22Rv1 (cell line): Measurements from ENCODE around the gene IRAK2.
"Not testable (repeated sequence)": the region's sequence is repeated elsewhere in the genome, so short reads cannot be mapped to it uniquely, and the experiment has no call there.

ENCODE experiments used
- H3K27ac ChIP-seq: fragments of 450-650 bp; 2 replicates; pipeline ENCODE4 v1.5.1; 2017
- ZFX ChIP-seq: fragments of 450-650 bp; IDR thresholded peaks from 2 replicates; pipeline ENCODE4 v1.6.1; 2017; ENCODE audit warnings: antibody characterized with exemption, borderline replicate concordance
- TF ChIP-seq, protein P1 (sequence below): fragments of 450-650 bp; IDR thresholded peaks from 2 replicates; pipeline ENCODE4 v1.5.1; 2017; ENCODE audit warnings: mild to moderate bottlenecking

The IRAK2 gene

DNA sequence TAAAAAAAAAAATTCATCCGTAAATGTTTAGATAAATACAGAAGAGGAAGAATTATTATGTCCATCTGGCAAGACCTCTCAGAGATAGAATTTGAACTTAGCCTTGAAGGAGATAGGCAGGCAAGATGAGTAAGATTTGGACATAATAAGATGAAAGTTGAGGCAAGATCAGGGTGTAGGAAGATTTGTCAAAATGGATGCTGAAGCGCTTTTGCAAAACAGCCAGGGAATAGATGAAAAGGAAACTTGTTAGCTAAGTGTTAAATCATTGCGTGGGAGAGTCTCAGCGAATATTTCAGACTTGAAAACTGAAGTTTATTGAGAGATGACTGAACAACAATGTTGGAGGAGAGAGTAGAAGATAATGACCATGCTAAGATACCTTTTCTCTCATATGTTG lies 42.0 kb upstream of the IRAK2 start:
- H3K27ac ChIP-seq, result no peak overlapping the region
- TF ChIP-seq ZFX, result no peak
- TF ChIP-seq, protein P1, sequence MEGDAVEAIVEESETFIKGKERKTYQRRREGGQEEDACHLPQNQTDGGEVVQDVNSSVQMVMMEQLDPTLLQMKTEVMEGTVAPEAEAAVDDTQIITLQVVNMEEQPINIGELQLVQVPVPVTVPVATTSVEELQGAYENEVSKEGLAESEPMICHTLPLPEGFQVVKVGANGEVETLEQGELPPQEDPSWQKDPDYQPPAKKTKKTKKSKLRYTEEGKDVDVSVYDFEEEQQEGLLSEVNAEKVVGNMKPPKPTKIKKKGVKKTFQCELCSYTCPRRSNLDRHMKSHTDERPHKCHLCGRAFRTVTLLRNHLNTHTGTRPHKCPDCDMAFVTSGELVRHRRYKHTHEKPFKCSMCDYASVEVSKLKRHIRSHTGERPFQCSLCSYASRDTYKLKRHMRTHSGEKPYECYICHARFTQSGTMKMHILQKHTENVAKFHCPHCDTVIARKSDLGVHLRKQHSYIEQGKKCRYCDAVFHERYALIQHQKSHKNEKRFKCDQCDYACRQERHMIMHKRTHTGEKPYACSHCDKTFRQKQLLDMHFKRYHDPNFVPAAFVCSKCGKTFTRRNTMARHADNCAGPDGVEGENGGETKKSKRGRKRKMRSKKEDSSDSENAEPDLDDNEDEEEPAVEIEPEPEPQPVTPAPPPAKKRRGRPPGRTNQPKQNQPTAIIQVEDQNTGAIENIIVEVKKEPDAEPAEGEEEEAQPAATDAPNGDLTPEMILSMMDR, result no peak

- H3K27ac ChIP-seq, result not testable (repeated sequence)
Measured at GRCh38 chr3:10135872-10136271, 28.8 kb upstream of the IRAK2 start.

DNA sequence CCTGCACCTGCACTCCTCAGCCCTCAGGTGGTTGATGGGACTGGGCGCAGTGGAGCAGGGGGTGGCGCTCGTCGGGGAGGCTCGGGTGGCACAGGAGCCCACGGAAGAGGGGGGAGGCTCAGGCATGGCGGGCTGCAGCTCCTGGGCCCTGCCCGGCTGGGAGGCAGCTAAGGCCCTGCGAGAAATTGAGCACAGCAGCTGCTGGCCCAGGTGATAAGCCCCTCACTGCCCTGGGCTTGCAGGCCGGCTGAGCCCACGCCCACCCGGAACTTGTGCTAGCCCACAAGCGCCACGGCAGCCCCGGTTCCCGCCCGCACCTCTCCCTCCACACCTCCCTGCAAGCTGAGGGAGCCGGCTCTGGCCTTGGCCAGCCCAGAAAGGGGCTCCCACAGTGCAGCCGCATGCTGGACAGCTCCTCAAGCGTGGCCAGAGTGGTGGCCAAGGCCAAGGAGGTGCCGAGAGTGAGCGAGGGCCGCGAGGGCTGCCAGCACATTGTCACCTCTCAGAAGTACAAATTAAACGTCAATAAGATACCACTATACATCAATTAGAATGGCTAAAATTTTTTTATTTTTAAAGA lies 28.2 kb upstream of the IRAK2 start:
- no peak overlapping the region for H3K27ac ChIP-seq
- TF ChIP-seq ZFX, result no peak
- TF ChIP-seq, protein P1, result no peak

DNA sequence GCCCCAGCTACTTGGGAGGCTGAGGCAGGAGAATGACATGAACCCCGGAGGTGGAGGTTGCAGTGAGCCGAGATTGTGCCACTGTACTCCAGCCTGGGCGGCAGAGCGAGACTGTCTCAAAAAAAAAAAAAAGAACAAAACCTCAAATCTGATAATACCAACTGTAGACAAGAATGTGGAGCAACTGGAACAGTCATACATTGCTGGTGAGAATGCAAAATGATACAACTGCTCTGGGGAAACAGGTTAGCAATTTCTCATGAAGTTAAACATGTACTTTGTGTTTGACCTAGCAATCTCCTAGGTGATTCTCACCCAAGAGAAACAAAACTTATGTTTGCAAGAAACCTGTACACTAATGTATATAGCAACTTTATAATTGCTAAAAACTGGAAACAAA lies 27.5 kb upstream of the IRAK2 start:
- TF ChIP-seq, protein P1, result no peak
- no peak for TF ChIP-seq ZFX
- no peak overlapping the region for H3K27ac ChIP-seq

GRCh38 chr3:10140996-10141546 lies 23.6 kb upstream of the IRAK2 start:
- peak overlapping the region; percentile 92 for H3K27ac ChIP-seq
- TF ChIP-seq ZFX, result no peak
- TF ChIP-seq, protein P1, result no peak

- H3K27ac ChIP-seq, result peak overlapping the region; percentile 92
- TF ChIP-seq ZFX, result no peak
- TF ChIP-seq, protein P1, result no peak
Measured at GRCh38 chr3:10142707-10143560, 21.8 kb upstream of the IRAK2 start.

- no peak for TF ChIP-seq ZFX
- TF ChIP-seq, protein P1, result no peak
- no peak overlapping the region for H3K27ac ChIP-seq
Measured at GRCh38 chr3:10145685-10146084, 19.0 kb upstream of the IRAK2 start.
